ENCODE measurements around the gene CTH.
A peak's percentile ranks its signal among the peaks of the same experiment; 100 is the strongest.
"Not testable (repeated sequence)": the region's sequence is repeated elsewhere in the genome, so short reads cannot be mapped to it uniquely, and the experiment has no call there.

The CTH gene

GRCh38 chr1:70458131-70458530 is 47.1 kb downstream of the CTH start:
- no peak for DNase-seq (ENCODE audit: low read depth)
- no peak overlapping the region for H3K4me3 ChIP-seq (ENCODE audit: low read depth, low read length)
- TF ChIP-seq POLR2A (IDR thresholded peaks at IDR 0.05; ENCODE audit: extremely low read depth, insufficient read length) (no peak), CTCF (IDR thresholded peaks at IDR 0.05; ENCODE audit: low read depth, low read length) (no peak), MAX (IDR thresholded peaks at IDR 0.05; ENCODE audit: low read depth, low read length) (no peak), MYC (IDR thresholded peaks at IDR 0.05; ENCODE audit: low read depth, low read length) (no peak)

GRCh38 chr1:70459496-70460225 is 48.6 kb downstream of the CTH start:
- no peak overlapping the region for H3K4me3 ChIP-seq (ENCODE audit: low read depth, low read length)
- TF ChIP-seq MAX (IDR thresholded peaks at IDR 0.05; ENCODE audit: low read depth, low read length) (no peak), MYC (IDR thresholded peaks at IDR 0.05; ENCODE audit: low read depth, low read length) (no peak), CTCF (IDR thresholded peaks at IDR 0.05; ENCODE audit: low read depth, low read length) (no peak), POLR2A (IDR thresholded peaks at IDR 0.05; ENCODE audit: extremely low read depth, insufficient read length) (no peak)
- DNase-seq (ENCODE audit: low read depth): peak; percentile 5

GRCh38 chr1:70460740-70461713 is 50.0 kb downstream of the CTH start:
- DNase-seq (ENCODE audit: low read depth); H3K4me3 ChIP-seq (ENCODE audit: low read depth, low read length): not testable (repeated sequence)

- no peak for TF ChIP-seq CTCF (IDR thresholded peaks at IDR 0.05; ENCODE audit: low read depth, low read length)
- no peak for TF ChIP-seq MYC (IDR thresholded peaks at IDR 0.05; ENCODE audit: low read depth, low read length)
- no peak for DNase-seq (ENCODE audit: low read depth)
- H3K4me3 ChIP-seq (ENCODE audit: low read depth, low read length): no peak overlapping the region
Measured at GRCh38 chr1:70462611-70463010, 51.5 kb downstream of the CTH start.

- TF ChIP-seq POLR2A (IDR thresholded peaks at IDR 0.05; ENCODE audit: extremely low read depth, insufficient read length) (no peak), MYC (IDR thresholded peaks at IDR 0.05; ENCODE audit: low read depth, low read length) (no peak), CTCF (IDR thresholded peaks at IDR 0.05; ENCODE audit: low read depth, low read length) (no peak), MAX (IDR thresholded peaks at IDR 0.05; ENCODE audit: low read depth, low read length) (no peak)
- DNase-seq (ENCODE audit: low read depth): no peak
- no peak overlapping the region for H3K4me3 ChIP-seq (ENCODE audit: low read depth, low read length)
Measured at GRCh38 chr1:70465911-70466310, 54.8 kb downstream of the CTH start.

- no peak for DNase-seq (ENCODE audit: low read depth)
- no peak for TF ChIP-seq CTCF (IDR thresholded peaks at IDR 0.05; ENCODE audit: low read depth, low read length)
- TF ChIP-seq MYC (IDR thresholded peaks at IDR 0.05; ENCODE audit: low read depth, low read length): no peak
- TF ChIP-seq POLR2A (IDR thresholded peaks at IDR 0.05; ENCODE audit: extremely low read depth, insufficient read length): no peak
- TF ChIP-seq MAX (IDR thresholded peaks at IDR 0.05; ENCODE audit: low read depth, low read length): no peak
- no peak overlapping the region for H3K4me3 ChIP-seq (ENCODE audit: low read depth, low read length)
Measured at GRCh38 chr1:70467531-70467930, 56.5 kb downstream of the CTH start.
